ENCODE results near the gene NSMCE3. TPM values are rescaled to one million over a fixed set of nuclear protein-coding genes. Genes with fewer than 3 reads are reported as not detected.

NSMCE3 gene
- total RNA-seq, 1 donor from 2014 or later, result 10.4 TPM

GRCh38 chr15:29308299-29308698 is 38.7 kb upstream of the NSMCE3 start:
- Mint-ChIP-seq H3K27me3 (no peaks in the 10 kb centered on the region), H3K36me3 (ENCODE audit: low read depth) (no peaks in the 10 kb centered on the region), H3K27ac (no peak overlapping the region), H3K4me1 (peaks cover 24% of the 10 kb centered on the region), H3K4me3 (no peak overlapping the region), H3K9me3 (no peaks in the 10 kb centered on the region)
- TF ChIP-seq, protein P1, sequence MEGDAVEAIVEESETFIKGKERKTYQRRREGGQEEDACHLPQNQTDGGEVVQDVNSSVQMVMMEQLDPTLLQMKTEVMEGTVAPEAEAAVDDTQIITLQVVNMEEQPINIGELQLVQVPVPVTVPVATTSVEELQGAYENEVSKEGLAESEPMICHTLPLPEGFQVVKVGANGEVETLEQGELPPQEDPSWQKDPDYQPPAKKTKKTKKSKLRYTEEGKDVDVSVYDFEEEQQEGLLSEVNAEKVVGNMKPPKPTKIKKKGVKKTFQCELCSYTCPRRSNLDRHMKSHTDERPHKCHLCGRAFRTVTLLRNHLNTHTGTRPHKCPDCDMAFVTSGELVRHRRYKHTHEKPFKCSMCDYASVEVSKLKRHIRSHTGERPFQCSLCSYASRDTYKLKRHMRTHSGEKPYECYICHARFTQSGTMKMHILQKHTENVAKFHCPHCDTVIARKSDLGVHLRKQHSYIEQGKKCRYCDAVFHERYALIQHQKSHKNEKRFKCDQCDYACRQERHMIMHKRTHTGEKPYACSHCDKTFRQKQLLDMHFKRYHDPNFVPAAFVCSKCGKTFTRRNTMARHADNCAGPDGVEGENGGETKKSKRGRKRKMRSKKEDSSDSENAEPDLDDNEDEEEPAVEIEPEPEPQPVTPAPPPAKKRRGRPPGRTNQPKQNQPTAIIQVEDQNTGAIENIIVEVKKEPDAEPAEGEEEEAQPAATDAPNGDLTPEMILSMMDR (IDR thresholded peaks at IDR 0.05), result no peak
- POLR2A ChIA-PET, result no interaction called here
- ATAC-seq (ENCODE audit: low read depth) (no peak), DNase-seq (no peak)
- intact Hi-C loops (cut with micrococcal nuclease), result no loop called here
- CTCF ChIA-PET, result no interaction called here

GRCh38 chr15:29305556-29305955 is 35.9 kb upstream of the NSMCE3 start:
- DNase-seq, result no peak
- H3K27me3 Mint-ChIP-seq, result no peaks in the 10 kb centered on the region
- intact Hi-C loops (cut with micrococcal nuclease), result no loop called here
- no peaks in the 10 kb centered on the region for H3K36me3 Mint-ChIP-seq (ENCODE audit: low read depth)
- no peak overlapping the region for H3K27ac Mint-ChIP-seq
- POLR2A ChIA-PET, result no interaction called here
- CTCF ChIA-PET, result no interaction called here
- no peaks in the 10 kb centered on the region for H3K9me3 Mint-ChIP-seq
- H3K4me3 Mint-ChIP-seq, result no peak overlapping the region
- TF ChIP-seq, protein P1 (IDR thresholded peaks at IDR 0.05), result no peak
- H3K4me1 Mint-ChIP-seq, result peaks cover 24% of the 10 kb centered on the region
- ATAC-seq (ENCODE audit: low read depth), result no peak

DNA sequence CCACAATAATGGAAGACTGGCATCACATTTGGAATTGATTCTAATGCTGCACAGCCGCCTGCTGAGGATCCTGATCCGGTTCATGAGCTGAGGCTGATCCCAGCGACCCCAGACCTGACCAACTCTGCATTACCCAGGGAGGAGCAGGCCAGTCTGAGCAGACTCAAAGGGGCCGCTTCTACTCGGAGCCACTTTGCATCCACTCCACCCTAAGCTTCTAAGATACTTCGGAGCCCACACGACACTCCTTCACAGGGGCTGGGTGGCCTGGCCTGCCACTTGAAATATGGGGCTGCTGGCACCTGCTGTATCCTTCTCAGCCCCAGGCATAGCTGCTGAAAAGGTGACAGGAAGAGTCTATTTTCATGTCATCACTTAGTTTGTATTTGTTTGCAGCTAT is 33.2 kb upstream of the NSMCE3 start:
- H3K4me1 Mint-ChIP-seq, result peaks cover 3% of the 10 kb centered on the region

GRCh38 chr15:29299784-29300183 is 30.2 kb upstream of the NSMCE3 start:
- Mint-ChIP-seq H3K36me3 (ENCODE audit: low read depth) (no peaks in the 10 kb centered on the region), H3K9me3 (peaks cover 4% of the 10 kb centered on the region), H3K27me3 (no peaks in the 10 kb centered on the region), H3K27ac (no peak overlapping the region), H3K4me1 (no peaks in the 10 kb centered on the region), H3K4me3 (no peak overlapping the region)
- intact Hi-C loops (cut with micrococcal nuclease), result no loop called here
- ChIA-PET CTCF (no interaction called here), POLR2A (no interaction called here)
- TF ChIP-seq, protein P1 (IDR thresholded peaks at IDR 0.05), result no peak
- no peak for DNase-seq
- no peak for ATAC-seq (ENCODE audit: low read depth)

More for the DNA sequence above, 33.2 kb upstream of the NSMCE3 start:
- CTCF ChIA-PET, result no interaction called here
- TF ChIP-seq, protein P1 (IDR thresholded peaks at IDR 0.05), result no peak
- DNase-seq (no peak), ATAC-seq (ENCODE audit: low read depth) (no peak)
- intact Hi-C loops (cut with micrococcal nuclease), result no loop called here
- POLR2A ChIA-PET, result no interaction called here
- H3K4me3 Mint-ChIP-seq, result no peak overlapping the region
- H3K27ac Mint-ChIP-seq, result no peak overlapping the region
- no peaks in the 10 kb centered on the region for H3K36me3 Mint-ChIP-seq (ENCODE audit: low read depth)
- H3K27me3 Mint-ChIP-seq, result no peaks in the 10 kb centered on the region
- no peaks in the 10 kb centered on the region for H3K9me3 Mint-ChIP-seq

DNA sequence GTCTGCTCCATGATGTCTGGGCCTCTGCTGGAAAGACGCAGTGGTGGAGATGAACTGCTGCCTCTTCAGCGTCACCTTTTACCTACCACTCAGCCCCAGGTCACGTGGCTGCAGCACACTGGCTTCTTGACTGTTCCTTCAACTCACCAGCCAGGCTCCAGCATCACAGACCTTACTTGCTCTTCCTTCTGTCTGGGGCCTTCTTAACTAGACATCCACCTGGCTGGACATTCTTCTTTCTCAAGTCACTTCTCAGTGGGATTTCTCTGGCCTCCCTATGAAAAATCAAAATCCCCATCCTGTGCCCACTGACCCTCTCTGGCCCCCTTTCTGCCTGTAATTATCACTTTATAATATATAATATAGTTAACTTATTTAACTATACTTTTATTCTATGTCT is 29.7 kb upstream of the NSMCE3 start:
- DNase-seq (no peak), ATAC-seq (ENCODE audit: low read depth) (no peak)
- H3K4me3 Mint-ChIP-seq, result no peak overlapping the region
- peaks cover 4% of the 10 kb centered on the region for H3K9me3 Mint-ChIP-seq
- H3K27me3 Mint-ChIP-seq, result no peaks in the 10 kb centered on the region
- CTCF ChIA-PET, result no interaction called here
- POLR2A ChIA-PET, result no interaction called here
- H3K36me3 Mint-ChIP-seq (ENCODE audit: low read depth), result no peaks in the 10 kb centered on the region
- H3K4me1 Mint-ChIP-seq, result no peaks in the 10 kb centered on the region
- no peak overlapping the region for H3K27ac Mint-ChIP-seq
- TF ChIP-seq, protein P1 (IDR thresholded peaks at IDR 0.05), result no peak
- intact Hi-C loops (cut with micrococcal nuclease), result no loop called here

Measured in activated B cell treated with CpG ODN at 0.5 μM for 24 hours (primary cell).